Measurements from ENCODE around the gene UFD1.

UFD1 gene

DNA sequence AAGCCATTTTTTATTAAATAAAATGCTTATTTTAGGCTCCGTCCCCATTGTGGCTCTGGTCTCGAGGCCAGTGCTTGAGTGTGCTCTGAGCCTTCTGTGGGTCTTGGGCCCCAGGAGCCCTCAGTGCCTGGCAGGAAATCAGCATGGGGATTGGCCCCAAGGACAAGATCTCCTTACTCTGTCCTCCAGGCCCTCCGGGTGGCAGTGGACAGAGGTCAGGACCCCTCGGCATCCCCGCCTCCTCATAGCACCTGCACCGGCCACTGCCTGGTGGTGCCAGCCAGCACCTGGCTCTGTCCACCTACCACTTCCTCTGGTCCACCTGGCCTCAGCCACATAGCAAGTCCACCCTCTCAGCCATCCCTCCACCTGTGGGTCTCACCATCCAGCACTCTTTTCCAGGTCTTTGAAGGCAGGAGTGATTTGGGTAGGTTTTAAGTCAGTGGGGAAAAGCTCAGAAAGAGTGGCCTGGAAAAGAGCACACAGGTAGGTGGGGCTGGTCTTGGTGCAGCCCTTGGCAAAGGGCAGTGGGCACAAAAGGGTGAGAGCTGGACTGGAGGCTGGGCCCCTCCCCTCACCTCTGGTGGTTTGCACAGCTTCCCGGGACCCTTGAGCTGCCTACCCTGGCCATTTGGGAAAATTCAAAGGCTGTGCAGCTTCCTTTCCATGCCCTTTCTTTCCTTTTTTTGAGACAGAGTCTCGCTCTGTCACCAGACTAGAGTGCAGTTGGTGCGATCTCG is 41.7 kb upstream of the UFD1 start:
- H3K4me3 ChIP-seq (replicated peaks in 1 of 2; ENCODE audit: low read depth in 2 of 2, low read length in 2 of 2) = no peak overlapping the region
- TF ChIP-seq, protein P1, sequence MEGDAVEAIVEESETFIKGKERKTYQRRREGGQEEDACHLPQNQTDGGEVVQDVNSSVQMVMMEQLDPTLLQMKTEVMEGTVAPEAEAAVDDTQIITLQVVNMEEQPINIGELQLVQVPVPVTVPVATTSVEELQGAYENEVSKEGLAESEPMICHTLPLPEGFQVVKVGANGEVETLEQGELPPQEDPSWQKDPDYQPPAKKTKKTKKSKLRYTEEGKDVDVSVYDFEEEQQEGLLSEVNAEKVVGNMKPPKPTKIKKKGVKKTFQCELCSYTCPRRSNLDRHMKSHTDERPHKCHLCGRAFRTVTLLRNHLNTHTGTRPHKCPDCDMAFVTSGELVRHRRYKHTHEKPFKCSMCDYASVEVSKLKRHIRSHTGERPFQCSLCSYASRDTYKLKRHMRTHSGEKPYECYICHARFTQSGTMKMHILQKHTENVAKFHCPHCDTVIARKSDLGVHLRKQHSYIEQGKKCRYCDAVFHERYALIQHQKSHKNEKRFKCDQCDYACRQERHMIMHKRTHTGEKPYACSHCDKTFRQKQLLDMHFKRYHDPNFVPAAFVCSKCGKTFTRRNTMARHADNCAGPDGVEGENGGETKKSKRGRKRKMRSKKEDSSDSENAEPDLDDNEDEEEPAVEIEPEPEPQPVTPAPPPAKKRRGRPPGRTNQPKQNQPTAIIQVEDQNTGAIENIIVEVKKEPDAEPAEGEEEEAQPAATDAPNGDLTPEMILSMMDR (IDR thresholded peaks at IDR 0.05; ENCODE audit: low read depth, low read length) = no peak

DNA sequence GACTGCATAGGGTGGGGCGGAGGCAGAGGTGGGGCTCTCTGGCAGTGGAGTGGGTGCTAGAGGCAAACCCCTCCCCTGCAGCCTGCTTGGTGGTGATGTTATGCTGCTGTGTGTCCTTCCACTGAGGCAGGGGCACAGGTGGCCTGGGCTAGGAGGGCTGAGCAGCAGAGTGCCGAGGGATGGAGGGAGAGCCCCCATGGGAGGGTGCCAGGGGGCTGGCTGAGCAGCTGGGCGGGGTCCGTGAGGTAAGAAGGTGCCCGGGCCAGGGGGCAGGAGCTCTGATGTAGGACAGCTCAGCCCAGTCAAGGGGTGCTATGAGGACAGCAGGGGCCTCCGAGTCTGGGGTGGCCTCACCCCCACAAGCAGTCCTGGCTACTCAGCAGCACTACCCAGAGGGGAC is 41.0 kb upstream of the UFD1 start:
- TF ChIP-seq, protein P1 (IDR thresholded peaks at IDR 0.05; ENCODE audit: low read depth, low read length) = no peak
- no peak for DNase-seq (ENCODE audit: low read depth in 2 of 2)
- no peak overlapping the region for H3K4me3 ChIP-seq (replicated peaks in 1 of 2; ENCODE audit: low read depth in 2 of 2, low read length in 2 of 2)

More for the DNA sequence above, 41.7 kb upstream of the UFD1 start:
- DNase-seq (ENCODE audit: low read depth in 2 of 2) = no peak

DNA sequence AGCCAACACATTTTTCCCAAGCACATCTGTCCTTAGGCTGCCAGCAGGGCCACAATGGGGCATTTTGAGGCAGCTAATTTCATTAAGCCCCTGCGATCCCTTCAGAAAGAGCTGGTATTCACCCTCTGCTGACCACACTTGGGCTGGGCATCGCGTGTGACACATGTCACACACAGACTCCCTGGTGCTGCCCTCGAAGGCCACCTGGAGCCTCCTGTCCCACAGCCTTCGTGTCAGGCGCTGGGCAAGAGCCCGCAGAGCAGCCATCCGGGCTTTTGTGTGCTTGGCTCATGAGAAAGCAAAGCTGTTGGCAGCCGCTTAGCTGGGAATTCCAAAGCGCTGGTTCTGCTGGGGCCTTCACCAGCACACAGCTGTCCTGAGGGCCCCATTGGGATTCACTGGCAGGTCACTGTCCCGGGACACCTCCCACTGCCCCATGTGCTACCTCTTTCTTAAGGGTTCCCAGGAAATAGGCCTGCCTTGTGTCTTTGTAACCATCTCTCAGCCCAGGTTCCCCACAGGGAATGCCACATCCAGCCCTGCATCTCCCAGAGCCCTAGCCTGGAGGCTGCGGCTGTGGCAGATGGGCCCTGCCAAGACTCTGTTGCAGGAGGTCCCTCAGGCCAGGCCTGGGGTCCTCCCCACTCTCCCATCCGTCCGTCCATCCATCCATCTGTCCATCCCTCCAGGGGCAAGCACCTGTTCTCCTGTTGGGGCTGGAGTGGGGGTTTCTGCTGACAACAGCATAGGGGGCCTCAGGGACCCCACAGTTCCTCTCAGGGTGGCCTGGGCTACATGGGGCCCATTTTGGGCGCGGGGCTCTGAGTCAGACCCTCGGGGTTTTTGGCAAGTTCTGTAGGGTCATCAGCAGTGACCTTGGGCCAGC is 40.3 kb upstream of the UFD1 start:
- TF ChIP-seq, protein P1 (IDR thresholded peaks at IDR 0.05; ENCODE audit: low read depth, low read length) = no peak
- DNase-seq (ENCODE audit: low read depth in 2 of 2) = no peak
- H3K4me3 ChIP-seq (replicated peaks in 1 of 2; ENCODE audit: low read depth in 2 of 2, low read length in 2 of 2) = no peak overlapping the region

DNA sequence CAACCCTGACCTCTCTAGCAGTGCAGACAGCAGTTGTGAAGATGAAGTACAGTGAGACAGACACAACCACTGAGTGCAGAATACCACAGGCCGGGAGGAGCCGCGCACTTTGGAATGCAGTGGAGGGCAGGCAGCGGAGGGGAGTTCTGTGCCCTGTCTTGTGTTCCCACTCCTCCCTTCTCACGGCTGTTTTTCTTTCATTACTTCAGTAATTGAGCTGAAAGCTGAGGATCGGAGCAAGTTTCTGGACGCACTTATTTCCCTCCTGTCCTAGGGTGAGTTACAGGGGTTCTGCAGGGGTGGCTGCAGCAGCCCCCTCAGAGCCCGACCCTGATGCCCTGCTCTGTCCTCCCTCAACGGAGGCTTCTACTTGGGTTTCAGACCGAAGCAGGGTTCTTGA is 39.6 kb upstream of the UFD1 start:
- no peak for DNase-seq (ENCODE audit: low read depth in 2 of 2)
- TF ChIP-seq, protein P1 (IDR thresholded peaks at IDR 0.05; ENCODE audit: low read depth, low read length) = no peak
- H3K4me3 ChIP-seq (replicated peaks in 1 of 2; ENCODE audit: low read depth in 2 of 2, low read length in 2 of 2) = no peak overlapping the region

DNA sequence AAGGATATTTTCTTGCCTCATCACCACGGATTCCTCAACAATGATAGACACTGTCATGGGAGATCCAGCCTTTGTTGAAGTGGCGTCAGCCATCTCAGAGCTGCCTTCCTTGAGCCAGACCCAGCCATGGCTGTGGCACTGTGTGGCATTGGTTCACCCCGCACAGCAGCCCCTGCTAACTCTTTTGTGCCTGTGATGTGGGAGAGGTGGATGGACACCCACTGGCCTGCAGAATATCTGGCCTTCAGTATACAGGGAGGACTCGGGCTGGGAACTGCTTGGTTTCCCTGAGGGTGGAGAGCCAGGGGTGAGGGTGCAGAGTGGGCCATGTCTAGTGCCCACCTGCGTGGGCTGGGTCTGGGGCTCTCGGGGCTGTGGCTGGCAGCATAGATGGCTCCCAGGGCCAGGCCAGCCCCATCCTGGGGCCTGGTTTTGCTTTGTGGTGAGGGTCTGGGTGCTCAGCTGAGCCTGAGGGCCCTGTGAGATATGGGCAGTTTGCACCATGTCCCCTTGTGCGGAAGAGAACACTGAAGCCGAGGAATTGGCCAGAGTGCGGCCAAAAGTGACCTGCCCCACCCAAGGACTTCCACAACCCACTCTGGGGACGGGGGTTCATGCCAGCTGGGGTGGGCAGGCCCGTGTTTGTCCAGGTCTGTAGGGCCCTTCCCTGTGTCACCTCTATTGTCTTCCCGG is 39.1 kb upstream of the UFD1 start:
- no peak overlapping the region for H3K4me3 ChIP-seq (replicated peaks in 1 of 2; ENCODE audit: low read depth in 2 of 2, low read length in 2 of 2)
- TF ChIP-seq, protein P1 (IDR thresholded peaks at IDR 0.05; ENCODE audit: low read depth, low read length) = no peak
- DNase-seq (ENCODE audit: low read depth in 2 of 2) = no peak

DNA sequence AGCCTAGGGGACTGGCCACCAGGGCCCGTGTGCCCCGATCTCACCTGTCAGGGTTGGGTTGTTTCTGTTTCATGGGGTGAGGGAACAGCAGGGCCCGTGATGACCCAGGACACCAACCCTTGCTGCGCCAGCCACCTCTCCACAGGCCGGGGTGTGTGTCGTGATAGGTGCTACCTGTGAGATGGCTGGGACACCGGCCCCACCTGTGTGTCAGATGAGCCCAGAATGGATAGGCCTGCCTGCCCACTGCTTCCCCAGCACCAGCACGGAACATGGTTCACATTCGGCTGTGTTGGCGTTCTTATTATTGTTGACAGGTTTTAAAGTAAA is 38.1 kb upstream of the UFD1 start:
- H3K4me3 ChIP-seq (replicated peaks in 1 of 2; ENCODE audit: low read depth in 2 of 2, low read length in 2 of 2) = no peak overlapping the region
- DNase-seq (ENCODE audit: low read depth in 2 of 2) = no peak
- TF ChIP-seq, protein P1 (IDR thresholded peaks at IDR 0.05; ENCODE audit: low read depth, low read length) = no peak
